ENCODE measurements around the gene MFAP2. TPM values are rescaled to one million over a fixed set of nuclear protein-coding genes. Genes with fewer than 3 reads are reported as not detected.
A peak's percentile ranks its signal among the peaks of the same experiment; 100 is the strongest.

The MFAP2 gene
- total and polyA plus RNA-seq, 8 donors: 2.7 to 31.5 (median 9.0) TPM; not detected in 1

DNA sequence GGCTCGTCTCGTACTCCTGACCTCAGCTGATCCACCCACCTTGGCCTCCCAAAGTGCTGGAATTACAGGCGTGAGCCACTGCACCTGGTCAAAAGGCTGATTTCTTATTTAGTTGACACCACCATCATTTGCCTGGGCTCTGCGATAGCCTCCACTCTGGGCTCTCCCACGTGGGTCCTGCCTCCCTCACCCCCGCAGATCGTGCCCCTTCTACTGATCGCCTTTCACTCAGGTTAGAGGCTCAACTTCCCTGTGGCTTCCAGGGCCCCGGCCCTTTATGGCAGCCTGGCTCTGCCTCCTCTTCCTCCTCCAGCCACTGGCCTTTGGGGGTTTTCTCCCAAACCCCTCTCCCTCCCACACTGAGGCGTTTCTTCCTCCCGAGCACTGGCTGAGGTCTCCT is 2.5 kb upstream of the MFAP2 start:
- Histone ChIP-seq H3K36me3 (peaks cover 16 to 33% (median 28%) of the 10 kb centered on the region in 4 donors), H3K27me3 (peaks cover 0 to 28% (median 14%) of the 10 kb centered on the region in 3 donors), H3K4me3 (no peak overlapping the region), H3K4me1 (peaks cover 12 to 27% (median 22%) of the 10 kb centered on the region in 4 donors), H3K27ac (no peak overlapping the region), H3K9me3 (no peaks in the 10 kb centered on the region)
- intact Hi-C loops (cut with DNase I; ENCODE audit: low total_unique reads): no loop called here
- no peak for DNase-seq
- TF ChIP-seq, protein P1, sequence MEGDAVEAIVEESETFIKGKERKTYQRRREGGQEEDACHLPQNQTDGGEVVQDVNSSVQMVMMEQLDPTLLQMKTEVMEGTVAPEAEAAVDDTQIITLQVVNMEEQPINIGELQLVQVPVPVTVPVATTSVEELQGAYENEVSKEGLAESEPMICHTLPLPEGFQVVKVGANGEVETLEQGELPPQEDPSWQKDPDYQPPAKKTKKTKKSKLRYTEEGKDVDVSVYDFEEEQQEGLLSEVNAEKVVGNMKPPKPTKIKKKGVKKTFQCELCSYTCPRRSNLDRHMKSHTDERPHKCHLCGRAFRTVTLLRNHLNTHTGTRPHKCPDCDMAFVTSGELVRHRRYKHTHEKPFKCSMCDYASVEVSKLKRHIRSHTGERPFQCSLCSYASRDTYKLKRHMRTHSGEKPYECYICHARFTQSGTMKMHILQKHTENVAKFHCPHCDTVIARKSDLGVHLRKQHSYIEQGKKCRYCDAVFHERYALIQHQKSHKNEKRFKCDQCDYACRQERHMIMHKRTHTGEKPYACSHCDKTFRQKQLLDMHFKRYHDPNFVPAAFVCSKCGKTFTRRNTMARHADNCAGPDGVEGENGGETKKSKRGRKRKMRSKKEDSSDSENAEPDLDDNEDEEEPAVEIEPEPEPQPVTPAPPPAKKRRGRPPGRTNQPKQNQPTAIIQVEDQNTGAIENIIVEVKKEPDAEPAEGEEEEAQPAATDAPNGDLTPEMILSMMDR (IDR thresholded peaks at IDR 0.05): no peak
- no peak for TF ChIP-seq EP300 (IDR thresholded peaks at IDR 0.05)
- no peak for TF ChIP-seq POLR2A (IDR thresholded peaks at IDR 0.05)
- TF ChIP-seq POLR2AphosphoS5 (IDR thresholded peaks at IDR 0.05): no peak
- WGBS, 5 donors: 77 to 84% (median 80%) methylated on average over 11 of the region's 11 CpGs

DNA sequence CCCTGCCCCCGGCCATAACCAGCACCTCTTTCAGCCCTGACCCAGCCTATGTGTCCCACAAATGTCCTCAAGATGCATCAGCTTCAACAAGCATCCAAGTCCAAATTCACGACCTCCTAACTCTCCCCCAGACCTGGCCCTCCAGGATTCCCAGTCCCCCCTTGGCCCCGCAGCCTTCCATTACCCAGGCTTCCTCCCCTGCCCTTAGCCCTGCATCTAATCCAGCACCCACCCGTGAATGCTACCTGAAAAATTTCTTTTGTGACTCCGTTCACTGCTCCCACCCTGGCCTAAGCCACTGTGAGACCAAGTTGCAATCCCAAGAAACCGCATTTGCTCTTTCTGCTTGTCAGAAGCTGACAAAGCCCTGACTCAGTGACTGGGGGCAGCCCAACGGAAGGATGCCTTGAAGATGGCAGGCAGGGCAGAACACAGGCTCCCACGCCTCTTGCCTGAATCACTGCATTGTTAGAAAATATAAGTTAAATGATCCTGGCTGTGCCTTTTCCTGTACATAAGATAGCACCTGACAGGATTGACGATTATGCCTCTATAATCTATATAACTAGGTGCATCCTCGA is 939 bp upstream of the MFAP2 start:
- peaks cover under 1 to 18% (median 12%) of the 10 kb centered on the region in 4 donors for H3K36me3 ChIP-seq
- intact Hi-C loops (cut with DNase I; ENCODE audit: low total_unique reads): no loop called here
- TF ChIP-seq POLR2AphosphoS5 (IDR thresholded peaks at IDR 0.05): no peak
- TF ChIP-seq, protein P1 (IDR thresholded peaks at IDR 0.05): no peak
- 82 to 90% (median 83%) methylated on average over 10 of the region's 10 CpGs for WGBS, 5 donors
- H3K4me3 ChIP-seq: no peak overlapping the region
- H3K27ac ChIP-seq: peak overlapping the region in 1 of 5 donors; percentile 69
- peaks cover 12 to 28% (median 22%) of the 10 kb centered on the region in 4 donors for H3K4me1 ChIP-seq
- peaks cover 0 to 28% (median 14%) of the 10 kb centered on the region in 3 donors for H3K27me3 ChIP-seq
- no peak for DNase-seq
- no peaks in the 10 kb centered on the region for H3K9me3 ChIP-seq

DNA sequence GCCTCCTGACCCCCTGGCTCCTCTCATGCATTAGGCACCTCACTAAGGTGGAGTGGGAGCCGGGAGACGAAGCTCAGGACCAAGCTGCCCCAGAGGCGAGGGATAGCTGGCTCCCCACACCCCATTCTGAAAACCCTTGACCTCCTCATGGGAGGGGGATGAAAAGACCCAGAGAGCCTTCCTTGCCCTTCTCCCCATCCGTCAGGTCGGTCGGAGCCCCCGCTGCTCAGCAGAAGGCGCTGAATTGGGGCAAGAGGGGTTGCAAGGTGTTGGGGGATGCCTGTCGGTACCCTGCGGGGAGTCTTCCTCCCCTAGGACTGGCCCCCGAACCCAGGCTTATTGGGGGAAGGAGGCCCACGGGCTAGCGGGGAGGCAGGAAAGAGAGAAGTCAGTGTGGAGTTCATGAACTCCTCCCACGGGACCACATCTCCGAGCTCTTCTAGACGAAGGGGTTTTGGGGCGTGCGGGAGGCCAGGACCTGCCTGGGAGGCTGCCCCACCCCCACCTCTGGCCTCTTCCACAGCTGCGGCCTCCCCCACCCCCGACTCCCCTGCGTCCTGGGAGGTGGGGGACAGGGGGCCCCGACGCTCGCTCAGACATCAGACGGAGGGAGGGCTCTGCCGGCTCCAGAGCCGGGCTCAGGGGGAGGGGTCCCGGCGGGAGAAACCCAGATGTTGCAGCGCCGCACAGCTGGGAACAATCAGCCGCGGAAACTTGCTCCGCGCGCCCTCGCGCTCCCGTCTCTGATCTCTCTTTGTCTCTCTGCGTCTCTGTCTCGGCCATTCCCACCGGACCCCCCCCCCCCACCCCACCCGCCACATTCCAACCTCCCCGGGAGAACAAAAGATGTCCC is 719 bp downstream of the MFAP2 start:
- peak overlapping the region in 4 of 5 donors; percentile 41 to 83 (median 70) for H3K27ac ChIP-seq
- no peak for TF ChIP-seq EP300 (IDR thresholded peaks at IDR 0.05)
- H3K36me3 ChIP-seq: peaks cover 0 to under 1% (median 0%) of the 10 kb centered on the region in 4 donors
- peaks cover 0 to 28% (median 14%) of the 10 kb centered on the region in 3 donors for H3K27me3 ChIP-seq
- intact Hi-C loops (cut with DNase I; ENCODE audit: low total_unique reads): no loop called here
- 21 to 27% (median 25%) methylated on average over 33 to 44 of the region's 44 CpGs for WGBS, 5 donors
- H3K4me1 ChIP-seq: peaks cover 12 to 37% (median 21%) of the 10 kb centered on the region in 4 donors
- peak in 1 of 2 donors; percentile 86 for DNase-seq
- no peaks in the 10 kb centered on the region for H3K9me3 ChIP-seq
- H3K4me3 ChIP-seq: peak overlapping the region; percentile 46 to 60 (median 48)

DNA sequence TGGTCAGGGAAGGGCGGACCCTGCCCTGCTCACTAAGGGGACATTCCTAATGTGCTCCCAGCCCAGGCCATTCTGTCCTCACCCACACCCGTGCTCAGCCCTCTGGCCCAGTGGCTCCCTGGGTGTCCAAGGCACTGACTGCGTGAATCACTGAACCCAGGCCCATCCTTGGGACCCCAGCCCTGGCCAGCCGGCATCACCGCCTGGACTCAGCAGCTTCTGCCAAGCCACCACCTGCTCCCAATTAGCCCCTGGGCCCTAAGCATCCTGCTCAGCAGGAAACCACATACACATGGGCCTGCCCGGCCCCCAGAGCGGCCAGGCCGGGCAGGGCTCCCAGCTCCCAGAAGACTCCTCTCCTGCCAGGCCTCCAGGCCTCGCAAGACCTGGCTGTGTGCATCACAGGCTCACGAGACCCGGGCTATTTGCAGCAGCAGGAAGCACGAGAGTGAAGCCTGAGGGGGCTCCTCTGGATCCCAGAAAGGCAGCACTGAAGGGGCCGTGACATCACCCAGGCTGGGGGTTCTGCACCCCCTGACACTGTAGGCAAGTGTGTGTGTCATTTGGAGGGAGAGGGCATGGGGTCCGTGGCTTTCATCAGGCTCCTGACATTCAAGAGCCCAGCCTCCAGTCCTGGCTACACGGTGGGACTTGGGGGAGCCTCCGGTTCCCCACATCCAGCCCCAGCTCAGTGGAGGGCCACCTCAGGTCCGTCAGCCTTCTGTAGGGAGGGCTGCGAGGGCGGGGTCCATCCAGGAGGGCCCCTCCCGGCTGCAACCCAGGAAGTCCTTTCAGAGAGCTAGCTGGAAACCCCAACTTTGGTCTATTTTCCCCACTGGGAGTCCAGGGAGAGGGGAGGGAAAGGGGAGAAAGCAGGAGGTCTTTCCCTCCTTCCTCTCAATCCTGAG is 1.6 kb downstream of the MFAP2 start:
- H3K27me3 ChIP-seq: peaks cover 0 to 28% (median 14%) of the 10 kb centered on the region in 3 donors
- no peaks in the 10 kb centered on the region for H3K36me3 ChIP-seq
- peak overlapping the region; percentile 46 to 60 (median 48) for H3K4me3 ChIP-seq
- intact Hi-C loops (cut with DNase I; ENCODE audit: low total_unique reads): no loop called here
- H3K4me1 ChIP-seq: peaks cover 12 to 33% (median 18%) of the 10 kb centered on the region in 4 donors
- 65 to 77% (median 66%) methylated on average over 14 to 20 of the region's 20 CpGs for WGBS, 5 donors
- no peak for TF ChIP-seq POLR2A (IDR thresholded peaks at IDR 0.05)
- TF ChIP-seq EP300 (IDR thresholded peaks at IDR 0.05): no peak
- TF ChIP-seq, protein P1 (IDR thresholded peaks at IDR 0.05): no peak
- TF ChIP-seq POLR2AphosphoS5 (IDR thresholded peaks at IDR 0.05): no peak
- no peaks in the 10 kb centered on the region for H3K9me3 ChIP-seq
- peak in 1 of 2 donors; percentile 86 for DNase-seq
- peak overlapping the region in 4 of 5 donors; percentile 41 to 83 (median 70) for H3K27ac ChIP-seq
